ENCODE measurements around the gene PHF21A.
"Not testable (repeated sequence)": the region's sequence is repeated elsewhere in the genome, so short reads cannot be mapped to it uniquely, and the experiment has no call there.

PHF21A gene

DNA sequence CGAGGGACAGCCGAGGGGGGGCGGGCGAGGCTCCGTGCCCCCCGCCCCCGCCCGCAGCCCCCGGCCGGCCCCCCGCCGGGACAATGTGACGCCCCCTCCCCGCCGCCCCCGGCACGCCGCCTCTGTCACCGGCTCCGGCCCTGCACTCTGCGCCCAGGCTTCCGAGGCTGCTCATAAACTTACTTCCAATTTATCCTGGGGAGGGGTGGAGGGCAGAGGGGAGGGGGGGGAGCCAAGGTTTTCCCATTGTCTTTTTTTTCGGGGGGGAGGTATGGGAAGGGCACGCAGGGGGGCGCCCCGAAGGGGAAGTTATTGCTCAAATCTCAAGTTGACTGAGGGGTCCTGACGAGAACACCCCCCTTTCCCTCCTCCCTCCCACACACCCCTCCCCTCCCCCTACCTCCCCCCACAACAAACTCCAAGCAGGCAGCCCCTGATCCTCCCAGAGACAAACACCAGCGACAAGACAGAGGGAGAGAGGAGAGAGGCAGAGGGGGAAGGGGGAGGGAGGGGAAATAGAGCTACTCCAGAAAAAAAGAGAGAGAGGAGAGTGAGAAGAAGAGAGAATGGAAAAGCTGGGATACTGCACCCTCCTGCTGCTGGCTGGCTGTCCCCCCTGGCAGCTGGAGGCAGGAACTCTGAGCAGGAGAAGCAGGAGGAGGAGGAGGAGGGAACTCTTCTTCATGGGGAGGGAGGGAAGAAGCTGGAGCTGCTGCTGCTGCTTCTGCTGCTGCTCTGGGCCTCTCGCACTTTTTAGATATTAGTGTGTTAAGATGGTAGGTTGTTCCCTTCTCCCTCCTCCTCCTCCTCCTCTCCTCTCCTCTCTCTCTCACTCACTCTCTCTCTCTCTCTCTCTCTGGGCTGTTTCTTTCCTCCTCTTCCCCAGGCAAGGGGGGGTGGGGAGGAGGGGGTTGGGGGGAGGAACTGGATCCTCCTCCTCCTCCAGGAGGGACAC, 631 bp downstream of the PHF21A start:
- peak; percentile 90 for DNase-seq (ENCODE audit: low spot score)

GRCh38 chr11:46119352-46120216, 1.7 kb downstream of the PHF21A start:
- DNase-seq (ENCODE audit: low spot score): peak; percentile 78

DNA sequence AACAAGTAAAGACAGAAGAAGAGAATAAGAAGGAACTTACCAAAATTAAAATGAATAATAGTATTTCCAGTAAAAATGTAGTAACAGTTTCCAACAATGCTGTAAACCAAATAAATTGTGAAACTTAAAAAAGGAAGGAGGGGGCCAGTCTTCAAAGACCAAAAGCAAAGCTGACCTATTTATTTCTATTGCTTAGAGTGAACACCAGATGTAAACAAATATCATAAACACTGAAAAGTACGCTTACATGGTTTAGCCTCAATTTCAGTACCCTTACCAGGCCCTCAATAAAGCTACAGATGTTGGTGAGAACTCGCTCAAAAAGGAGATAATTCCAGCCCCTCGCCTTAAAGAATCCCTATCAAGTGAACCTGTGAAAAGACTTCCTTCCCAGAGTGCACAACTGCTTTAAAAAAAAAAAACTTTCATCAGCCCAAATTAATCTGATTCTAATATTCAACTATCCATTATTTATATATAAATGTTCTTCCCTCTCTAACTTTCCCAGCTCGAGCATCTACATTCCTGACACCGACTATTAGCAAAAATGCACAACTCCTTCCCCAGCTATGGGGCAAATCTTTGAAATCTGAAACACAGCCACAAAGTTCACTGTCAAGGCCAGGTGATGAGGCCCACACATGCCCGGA, 2.4 kb downstream of the PHF21A start:
- DNase-seq (ENCODE audit: low spot score): no peak

GRCh38 chr11:46117842-46118241, 3.4 kb downstream of the PHF21A start:
- DNase-seq (ENCODE audit: low spot score): no peak

DNA sequence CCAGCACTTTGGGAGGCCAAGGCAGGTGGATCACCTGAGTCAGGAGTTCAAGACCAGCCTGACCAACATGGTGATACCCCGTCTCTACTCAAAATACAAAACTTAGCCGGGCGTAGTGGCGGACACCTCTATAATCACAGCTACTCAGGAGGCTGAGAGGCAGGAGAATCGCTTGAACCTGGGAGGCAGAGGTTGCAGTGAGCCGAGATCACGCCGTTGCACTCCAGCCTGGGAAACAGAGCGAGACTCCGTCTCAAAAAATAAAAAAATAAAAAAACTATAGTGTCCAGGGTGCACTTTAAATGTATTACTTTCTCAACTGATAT, 4.6 kb downstream of the PHF21A start:
- not testable (repeated sequence) for DNase-seq (ENCODE audit: low spot score)

DNA sequence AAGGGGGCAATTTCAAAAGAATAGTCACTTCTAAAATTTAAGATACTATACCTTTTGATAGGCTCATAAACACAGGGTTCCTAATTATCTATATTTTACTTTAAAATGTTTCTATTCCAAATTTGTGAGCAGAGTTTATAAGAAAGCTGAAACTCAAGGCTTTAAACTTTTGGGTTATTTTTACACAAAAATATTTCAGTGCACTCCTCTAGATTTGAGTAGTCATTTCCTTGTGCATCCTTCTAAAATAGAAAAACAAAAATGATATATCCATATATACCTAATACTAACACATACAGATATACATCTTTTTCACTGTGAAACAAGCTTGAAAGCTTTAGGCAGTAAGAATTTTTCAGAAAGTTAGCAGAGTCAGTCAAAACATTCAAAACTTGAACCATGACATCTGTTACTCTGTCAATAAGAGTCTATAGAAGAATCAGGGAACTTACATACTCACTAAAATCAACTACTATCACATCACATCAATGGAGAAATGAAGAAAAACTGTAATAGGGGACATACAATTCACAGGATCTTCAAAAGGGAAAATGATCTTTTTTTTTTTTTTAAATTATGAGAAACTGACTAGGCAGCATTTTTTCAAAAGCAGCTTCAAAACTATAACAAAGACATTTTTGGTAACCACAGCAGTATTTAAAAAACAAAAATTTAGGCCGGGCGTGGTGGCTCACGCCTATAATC, 5.1 kb downstream of the PHF21A start:
- DNase-seq (ENCODE audit: low spot score): no peak

- DNase-seq (ENCODE audit: low spot score): no peak
Observed at GRCh38 chr11:46114961-46115360, 6.3 kb downstream of the PHF21A start.

DNA sequence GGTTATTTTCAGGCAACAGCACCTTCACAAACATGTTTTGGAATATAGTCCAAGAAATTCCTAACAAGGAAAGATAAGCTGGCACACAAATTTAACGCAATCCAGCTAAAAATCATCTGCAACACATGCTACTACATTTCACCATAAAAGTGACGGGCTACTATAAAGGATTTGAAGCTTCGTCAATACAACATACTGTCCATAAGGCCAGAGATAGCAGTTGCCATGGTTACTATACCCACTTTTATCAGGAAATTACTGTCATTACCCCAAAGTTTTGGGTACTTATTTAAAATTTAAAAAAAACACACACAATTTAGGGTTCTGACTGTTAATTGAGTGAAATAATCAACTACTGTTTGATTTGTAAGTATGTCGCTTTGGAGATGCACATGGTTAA, 6.9 kb downstream of the PHF21A start:
- no peak for DNase-seq (ENCODE audit: low spot score)

DNA sequence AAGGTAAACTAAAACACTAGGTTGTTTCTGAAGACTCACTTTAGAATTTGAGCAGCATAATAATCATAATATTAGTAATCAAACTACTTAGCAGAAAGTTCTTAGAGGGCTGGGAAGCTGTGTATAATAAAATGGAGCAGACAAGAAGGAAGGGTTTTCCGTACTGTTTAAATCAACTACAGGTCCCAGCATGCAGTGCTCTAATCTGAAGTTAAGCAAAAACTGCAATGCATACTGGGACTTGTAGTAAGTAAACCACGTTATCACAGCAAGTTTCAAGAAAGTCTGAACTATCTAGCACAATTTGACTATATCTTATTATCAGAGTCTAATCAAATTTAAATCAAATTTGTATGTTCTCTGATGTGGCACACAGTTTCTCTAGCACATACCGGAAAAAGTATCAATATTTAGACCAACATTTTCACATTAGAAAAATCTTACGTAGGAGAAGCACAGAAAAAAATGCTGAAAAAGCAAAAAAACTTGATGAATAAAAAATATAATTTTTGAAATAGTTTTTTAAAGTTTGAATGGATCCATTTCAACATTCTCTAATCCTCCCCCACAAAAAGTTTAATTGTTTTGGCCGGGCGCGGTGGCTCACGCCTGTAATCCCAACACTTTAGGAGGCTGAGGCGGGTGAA, 8.2 kb downstream of the PHF21A start:
- peak; percentile 81 for DNase-seq (ENCODE audit: low spot score)

DNA sequence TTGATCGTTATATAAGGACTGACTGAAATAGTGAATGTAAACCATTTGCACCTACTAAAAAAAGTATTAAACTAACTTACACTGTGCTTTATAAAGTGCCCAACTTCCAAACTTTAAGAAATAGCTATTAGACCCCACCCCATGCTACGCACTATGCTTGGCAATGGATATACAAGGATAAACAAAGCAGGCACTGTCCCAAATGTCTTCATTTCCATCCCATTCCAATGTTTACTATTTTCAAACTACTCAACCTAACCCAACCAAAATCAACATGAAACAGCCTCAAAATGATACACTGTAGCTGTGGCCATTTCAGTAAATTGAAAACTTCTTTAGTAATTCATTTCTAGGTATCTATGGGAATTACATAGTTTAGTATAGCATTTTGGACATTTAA, 12.5 kb downstream of the PHF21A start:
- no peak for DNase-seq (ENCODE audit: low spot score)

GRCh38 chr11:46107780-46108179, 13.5 kb downstream of the PHF21A start:
- DNase-seq (ENCODE audit: low spot score): no peak

GRCh38 chr11:46107408-46107718, 13.9 kb downstream of the PHF21A start:
- no peak for DNase-seq (ENCODE audit: low spot score)

DNA sequence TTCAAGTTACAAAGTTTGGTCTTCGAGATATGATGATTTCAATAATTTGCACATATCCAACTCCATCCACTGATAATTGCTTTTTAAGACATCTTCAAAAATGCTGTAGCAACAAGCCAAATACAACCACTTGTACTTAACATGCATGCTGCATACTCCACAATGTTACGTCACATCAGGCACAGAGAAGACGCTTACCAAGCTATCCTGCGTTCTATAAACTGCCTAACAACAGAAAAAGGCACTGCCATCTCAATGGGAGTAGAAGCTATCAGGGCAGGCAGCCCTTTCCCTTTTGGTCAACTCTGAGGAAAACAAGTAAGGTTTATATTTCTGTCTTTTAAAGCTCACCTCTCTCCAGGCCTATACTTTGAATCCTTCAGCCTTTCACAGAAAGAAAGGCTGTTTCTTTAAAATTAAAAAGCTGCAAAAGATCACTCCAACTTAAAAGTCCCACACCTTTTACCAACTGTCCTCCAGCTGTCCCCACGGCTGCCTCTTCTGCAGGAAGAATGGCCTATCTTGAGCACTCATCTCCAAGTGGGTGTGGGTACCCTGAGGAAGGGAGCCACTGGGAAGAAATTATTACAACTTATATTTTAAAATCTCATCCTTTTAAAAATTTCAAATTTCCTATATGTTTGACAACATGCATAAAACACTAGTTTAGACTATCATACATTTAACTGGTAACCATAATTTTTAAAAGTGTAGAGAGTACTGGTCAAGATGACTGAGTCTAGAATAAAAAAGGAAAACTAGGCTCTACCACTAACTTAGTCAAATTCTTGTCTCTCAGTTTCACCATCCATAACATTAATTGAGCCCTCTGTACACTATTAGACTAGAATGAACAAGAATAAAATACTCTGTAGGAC, 14.5 kb downstream of the PHF21A start:
- DNase-seq (ENCODE audit: low spot score): no peak

GRCh38 chr11:46105926-46106325, 15.3 kb downstream of the PHF21A start:
- no peak for DNase-seq (ENCODE audit: low spot score)

GRCh38 chr11:46105134-46105628, 16.1 kb downstream of the PHF21A start:
- no peak for DNase-seq (ENCODE audit: low spot score)

DNA sequence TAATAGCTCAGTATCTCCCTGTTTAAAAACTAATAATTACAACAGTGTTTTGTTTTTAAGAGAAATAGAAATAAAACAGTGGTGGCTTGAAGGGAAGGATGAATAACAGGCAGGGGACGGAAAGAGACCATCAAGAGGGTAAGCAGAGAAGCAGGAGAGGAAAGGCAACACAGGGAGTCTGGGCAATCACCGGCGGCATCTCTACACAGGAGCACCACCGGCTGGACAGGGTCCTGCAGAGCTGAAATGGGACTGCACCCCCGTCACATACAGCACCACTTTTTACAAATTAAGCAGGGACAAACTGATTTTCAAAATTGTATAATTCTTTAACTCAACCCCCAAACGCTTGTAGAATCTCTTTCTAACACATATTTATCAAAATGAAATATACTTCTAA, 18.4 kb downstream of the PHF21A start:
- DNase-seq (ENCODE audit: low spot score): no peak

DNA sequence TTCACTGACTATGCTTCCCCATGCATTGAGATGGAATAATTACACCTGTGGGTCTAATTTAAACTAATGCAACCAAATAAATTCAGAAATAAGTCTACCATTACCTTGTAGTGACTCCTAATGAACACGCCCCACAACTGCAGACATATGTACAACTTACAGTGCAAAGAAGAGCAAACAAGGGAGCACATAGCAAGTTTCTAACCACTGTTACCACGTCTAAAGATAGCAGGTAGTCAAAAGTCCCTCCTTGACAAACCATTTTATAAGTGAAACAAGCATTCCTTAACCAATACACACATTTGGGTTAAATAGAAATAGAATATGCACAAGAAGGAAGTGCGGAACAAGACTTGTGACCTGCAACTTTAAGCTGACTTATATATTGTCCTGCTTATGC, 20.6 kb downstream of the PHF21A start:
- DNase-seq (ENCODE audit: low spot score): no peak

DNA sequence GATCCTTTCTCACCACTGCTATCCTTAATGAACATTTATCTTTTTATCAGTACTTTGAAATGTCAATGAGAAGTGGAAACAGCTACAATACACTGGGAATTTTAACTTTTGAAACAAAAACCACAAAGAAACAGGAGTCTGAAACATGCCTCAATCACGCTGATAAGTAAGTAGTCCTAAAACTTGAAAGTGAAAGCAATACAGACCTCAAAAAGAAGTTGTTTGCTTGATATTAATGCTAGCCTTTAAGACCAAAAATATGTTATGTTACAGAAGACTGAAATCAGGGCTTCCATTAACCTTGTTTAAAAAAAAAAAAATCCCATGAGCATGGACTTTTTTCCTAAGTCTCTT, 21.3 kb downstream of the PHF21A start:
- DNase-seq (ENCODE audit: low spot score): no peak

DNA sequence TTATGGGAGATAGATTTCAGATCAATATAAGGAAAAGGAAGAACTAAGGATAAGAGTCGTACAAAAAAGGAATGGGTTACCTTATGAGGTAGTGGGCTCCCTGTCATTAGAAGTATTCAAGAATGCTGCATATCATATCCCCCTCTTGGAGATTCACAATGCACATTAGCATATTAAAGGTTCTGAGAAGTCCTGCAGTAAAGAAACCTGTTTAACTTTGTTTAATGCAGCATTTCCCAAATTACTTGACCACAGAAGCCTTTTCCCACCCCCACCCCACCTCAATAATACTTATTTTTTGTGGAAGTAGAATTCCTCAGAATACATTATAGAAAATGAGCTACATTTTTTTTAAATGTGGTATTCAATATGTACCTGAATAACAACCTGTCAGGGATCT, 30.9 kb downstream of the PHF21A start:
- no peak for DNase-seq (ENCODE audit: low spot score)

DNA sequence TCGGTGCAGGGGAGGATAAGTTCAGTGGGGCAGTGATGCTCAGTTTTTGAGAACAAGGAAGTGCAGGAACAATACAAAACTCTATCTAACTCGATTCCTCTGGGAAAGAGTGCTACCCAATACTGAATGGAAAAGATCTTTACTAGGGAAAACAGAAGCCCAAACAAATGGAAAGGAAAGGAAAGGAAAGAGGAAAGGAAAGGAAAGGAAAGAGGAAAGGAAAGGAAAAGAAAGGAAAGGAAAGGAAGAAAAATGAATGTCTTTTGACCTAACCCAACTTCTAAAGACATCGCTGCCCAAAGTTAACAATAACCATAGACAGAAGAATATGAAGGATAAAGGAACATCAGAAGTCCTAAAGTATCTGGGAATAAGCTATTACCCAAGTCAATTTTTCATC, 41.6 kb downstream of the PHF21A start:
- DNase-seq (ENCODE audit: low spot score): no peak

DNA sequence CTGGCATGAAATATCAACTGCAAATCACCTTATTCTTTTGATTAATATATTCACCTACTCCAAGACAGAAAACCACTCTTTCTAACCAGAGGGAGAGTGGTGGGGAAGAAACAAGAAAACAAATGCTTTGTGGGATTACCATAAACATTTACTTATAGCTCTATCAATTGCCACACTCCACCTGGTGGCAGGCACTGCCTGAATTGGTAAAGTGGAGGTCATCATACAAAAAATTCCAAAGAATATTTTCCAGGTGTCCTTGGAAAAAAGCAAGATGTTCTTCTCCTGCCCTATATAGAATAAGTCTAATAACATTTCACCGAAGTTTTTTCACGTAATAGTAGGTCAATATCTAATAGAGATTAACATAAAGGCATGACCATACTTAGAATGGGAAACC, 45.3 kb downstream of the PHF21A start:
- DNase-seq (ENCODE audit: low spot score): no peak

Measured in SW480 (cell line).